Activated naive CD8-positive, alpha-beta T cell treated with anti-CD3 and anti-CD28 coated beads, Interleukin-2, amount 50 U/mL, for 16 hours (primary cell): ENCODE results near the gene REEP3.

Experiments
- DNase-seq: peaks from one replicate; pipeline ENCODE4 v3.0.0-alpha.2; 2020; ENCODE audit warnings: low read depth, low spot score

REEP3 gene

DNA sequence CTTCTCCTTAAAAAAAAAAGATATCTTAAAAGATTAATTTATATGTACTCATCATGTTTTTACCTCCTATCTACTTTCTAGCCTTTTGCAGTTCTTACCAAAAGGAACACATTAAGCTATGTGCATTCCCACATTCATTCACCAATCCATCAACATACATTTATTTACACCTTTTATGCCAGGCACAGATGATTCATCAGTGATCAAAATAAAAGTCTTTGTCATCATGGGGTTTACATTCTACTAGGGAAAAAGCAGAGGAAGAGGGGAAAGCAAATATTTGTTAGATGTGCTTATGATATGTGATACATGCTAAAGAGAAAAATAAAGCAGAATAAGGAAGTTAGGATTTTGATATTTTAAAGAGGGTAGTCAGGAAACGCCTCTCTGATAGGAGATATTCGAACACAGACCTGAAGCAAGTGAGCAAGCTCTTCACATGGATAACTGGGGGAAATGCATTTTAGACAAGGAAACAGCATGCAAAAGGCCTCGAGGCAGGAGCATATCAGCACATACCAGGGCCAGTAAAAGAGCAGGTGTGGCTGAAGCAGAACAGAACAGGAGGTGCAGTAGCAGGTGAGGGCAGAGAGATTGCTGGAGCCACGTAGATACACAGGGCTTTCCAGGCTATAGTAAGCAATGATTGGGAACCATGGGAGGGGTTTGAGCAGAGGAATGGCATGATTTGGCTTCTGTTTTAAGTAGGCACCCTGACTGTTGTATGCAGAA, 67.4 kb downstream of the REEP3 start:
- DNase-seq = no peak

DNA sequence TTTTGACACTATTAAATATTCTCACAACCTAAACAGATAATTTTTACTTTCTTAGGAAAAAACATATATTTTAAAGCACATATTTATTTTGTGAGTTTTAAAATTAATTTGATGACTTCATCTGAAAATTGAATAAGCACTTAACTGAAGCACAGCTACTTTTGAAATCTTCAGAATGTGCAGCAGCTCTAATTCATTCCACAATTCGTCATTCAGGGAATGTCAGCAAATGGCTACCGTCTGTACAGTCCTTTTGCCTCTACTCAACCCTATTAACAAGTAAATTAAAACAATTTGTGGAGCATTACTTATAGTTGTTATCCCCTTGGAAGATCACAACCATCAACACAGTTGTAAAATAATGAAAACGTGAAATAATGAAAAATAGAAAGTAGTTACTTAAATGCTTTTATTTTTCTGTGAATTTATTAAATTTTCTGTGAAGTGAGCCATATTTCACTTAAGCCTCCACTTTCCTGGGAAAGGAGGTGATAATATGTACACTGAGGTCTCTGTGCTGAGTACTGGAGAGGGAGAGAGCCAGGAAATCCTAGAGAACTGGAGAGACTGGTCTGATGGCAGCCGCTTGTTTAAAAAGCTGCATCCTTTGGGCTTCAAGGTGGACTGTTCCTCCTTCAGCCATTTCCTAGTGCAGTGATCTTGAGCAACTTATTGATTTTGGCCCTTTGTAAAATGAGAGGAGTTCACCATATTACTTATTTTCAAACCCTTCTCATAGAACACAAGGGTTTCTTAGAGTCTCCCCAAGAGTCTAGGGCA, 70.6 kb downstream of the REEP3 start:
- DNase-seq = no peak

DNA sequence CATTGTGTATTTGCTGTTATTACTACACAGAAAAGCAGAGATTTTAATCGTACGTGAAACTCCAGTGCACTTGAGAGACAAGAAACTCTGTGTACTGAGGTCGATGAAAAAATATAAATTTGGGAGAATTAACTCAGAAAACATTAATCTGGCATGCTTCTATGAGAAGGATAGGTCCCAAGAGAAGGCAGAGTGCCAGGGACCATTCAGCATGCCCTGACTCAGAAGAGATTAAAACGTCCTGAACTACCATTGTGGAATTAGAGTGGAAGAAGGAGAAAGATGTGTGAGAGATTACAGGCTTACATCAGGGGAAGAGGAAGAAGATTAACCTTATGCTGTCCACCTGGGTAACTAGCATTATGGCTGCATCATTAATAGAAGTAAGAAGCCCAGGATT, 72.4 kb downstream of the REEP3 start:
- DNase-seq = no peak

DNA sequence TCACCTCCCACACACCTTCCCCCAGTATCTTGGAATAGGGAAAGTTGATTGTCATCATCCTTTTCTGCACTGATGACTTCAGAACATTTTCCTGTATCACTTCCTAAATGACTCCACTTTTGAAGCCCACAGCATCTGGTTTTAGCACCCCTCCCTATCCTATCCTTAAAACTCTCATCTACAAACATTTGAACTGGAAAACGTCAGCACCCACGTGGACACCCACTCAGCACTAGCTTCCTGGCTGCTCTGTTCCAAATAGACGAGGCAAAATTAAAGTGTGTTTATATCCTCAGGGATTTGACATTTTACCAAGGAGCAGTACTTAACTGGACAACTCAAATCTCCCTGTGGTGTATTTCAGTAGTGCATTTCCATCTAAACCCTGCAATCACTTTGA, 73.9 kb downstream of the REEP3 start:
- no peak for DNase-seq

DNA sequence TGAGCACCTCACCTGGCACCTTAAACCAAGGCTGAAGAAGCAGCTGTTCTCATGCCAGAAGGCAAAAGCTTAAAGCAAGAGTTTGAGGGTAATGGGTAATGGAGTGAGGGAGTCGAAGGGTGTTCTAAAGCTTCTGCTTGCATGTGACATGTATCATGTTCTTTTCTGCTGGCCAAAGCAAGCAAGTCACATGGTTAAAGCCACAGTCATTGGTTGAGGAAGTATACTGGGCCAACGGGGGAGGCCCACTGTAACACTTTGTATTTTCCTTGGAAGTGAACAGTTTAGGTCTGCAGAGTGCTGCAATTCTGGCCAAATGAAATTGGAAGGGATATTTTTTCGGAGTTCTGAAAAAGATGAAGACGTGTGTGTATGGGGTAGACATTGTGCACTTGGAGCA, 75.7 kb downstream of the REEP3 start:
- DNase-seq = no peak

DNA sequence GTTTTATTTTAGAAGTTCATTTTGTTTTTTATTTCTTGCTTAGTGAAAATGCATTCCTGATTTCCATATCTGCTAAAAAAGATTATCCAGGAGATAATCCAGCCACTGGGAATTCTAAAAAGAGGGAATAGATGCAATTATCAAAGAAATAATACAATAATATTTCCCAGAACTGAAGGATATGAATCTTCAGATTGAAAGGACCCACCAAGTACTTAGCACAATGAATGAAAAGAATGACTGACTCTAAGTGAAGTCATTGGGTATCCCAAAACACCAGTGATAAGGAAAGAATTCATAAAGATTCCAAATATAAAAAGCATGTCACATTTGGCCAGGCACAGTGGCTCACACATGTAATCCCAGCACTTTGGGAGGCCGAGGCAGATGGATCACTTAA, 79.3 kb downstream of the REEP3 start:
- DNase-seq = no peak

DNA sequence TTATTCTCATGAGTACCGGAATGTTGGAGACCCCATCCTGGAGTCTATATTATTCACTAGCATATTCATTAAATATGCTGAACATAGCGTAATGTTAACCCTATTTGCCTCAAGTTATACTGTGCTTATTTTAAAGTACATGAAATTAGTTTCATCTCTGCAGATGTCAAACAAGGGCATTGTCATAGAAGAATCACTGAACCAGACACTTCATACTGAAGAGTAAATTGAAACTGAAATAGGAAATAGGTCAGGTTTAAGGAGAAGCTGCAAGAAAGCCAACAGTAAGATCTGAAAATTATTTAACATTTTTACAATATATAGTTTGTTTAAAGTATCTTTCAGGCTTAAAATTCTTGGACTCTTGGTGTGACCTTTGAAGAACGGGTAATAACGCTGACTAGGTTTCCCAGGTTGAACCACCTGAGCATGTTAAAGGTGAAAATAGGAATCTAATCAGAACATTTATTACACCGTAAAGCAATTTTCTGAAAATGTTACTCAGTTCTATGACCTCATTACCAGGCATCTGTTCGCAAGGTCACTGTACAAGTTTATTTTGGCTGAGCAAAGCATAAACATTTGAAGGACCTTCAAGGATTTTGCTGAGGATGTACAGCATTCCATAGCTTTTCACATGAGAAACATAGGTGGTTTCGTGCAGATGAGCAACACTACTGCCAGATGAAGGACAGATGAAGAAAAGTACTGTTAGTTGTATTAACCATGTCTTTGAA, 82.7 kb downstream of the REEP3 start:
- DNase-seq = no peak

DNA sequence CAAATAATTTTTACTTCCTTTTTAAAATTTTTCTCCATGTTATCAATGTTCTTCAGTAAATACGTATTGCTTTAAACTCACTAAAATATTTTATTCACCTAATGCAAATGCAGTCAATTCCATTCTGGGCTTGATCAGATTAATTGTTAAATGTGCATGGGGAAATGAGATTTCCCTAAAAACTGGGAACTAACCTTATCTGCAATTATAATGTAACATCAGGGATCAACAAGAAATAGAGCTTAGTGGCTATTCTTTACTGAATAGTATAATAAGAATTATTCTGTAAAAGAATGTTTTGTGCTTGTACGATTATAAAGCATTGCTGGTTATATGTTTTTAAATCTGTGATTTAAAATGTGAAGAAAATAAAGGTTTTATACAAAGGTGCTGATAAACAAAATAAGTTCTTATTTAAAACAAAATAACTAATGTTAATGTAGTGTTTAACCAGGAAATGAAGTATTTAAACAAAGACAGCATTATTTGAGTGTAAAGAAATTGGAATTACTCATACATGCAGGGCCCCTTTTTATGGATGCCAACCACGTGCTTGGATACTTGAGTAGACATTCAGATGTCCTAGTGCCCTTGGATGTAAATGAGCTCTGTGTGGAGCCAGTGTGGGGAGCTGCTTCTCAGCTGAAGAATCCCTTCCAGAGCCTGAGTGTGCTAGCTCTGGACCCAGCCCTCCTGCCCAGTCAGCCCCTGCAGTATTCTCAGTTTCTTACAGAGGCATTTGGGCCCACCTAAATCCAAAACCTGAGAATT, 84.2 kb downstream of the REEP3 start:
- DNase-seq = no peak

DNA sequence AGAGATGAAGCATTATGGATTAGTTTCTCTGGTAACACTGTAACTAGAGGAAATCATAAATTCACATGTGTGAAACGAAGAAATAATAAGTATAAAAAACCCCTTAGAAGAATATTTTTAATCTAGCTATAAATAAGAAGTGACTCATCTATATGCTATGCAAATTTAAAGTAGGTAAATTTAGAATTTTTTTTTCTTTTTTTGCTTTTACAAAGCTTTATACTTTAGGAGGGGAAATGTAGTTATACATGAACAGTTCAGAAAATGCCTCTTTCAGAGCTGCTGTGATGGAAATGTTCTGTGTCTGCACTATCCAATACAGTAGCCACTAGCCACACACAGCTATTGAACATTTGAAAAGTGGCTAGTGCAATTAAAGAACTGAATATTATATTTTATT, 87.3 kb downstream of the REEP3 start:
- DNase-seq = no peak

DNA sequence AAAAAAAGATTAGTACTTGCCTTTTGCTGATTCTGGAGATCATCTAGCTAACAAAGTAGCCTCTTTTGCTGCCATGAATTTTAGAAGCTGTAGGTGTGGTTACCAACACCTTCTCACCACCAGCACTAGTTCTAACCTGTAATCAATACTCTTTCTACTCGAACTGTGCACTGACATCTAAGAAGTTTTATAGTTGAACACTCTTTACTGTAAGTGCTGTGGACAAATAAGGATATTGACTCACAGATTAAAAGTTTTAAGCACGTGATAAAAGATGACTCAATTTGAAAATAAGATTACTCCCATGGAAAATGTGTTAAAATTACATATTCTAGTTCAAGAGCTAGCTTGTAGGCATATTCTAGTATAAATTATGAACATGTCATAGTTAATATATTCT, 89.9 kb downstream of the REEP3 start:
- no peak for DNase-seq

DNA sequence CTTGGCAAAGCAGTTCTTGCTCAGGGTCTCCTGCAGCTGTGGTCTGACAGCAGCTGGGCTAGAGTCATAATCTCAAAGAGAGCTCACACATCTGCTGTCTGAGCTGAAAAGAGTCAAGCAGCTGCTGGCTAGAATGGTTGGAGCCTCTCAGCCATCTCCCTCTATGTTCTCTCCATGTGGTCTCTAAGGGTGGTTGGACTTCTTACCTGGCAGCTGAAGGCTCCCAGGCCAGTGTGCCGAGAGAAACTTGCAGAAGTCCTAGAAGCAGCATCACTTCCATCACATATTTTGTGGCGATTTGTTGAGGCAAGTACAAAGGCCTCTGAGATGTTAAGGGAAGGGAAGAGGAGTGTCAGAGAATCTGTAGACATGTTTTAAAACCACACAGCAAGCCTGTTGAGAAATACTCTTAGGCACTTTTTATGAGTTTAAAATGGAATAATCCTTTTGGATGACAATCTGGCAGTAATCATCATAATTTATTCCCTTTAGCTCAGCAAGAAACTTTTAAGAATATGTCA, 93.2 kb downstream of the REEP3 start:
- DNase-seq = no peak

DNA sequence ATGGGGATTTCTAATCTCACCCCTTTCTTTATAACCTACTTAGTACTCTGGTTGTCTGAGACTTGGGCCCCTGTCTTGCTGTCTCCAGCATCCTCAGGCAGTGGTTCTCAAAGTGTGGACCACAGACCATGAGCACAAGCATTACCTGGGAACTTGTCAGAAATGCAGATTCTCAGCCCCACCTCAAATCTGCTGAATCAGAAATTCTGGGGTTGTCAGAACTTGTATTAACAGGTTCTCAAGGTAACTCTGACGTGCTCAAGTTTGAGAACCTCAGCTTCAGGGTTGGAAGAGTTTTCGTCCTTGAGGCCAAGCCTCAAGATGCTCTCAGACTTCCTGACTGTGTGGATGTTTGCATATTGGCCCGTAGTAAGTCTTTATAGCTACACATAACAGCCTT, 97.4 kb downstream of the REEP3 start:
- DNase-seq = no peak

DNA sequence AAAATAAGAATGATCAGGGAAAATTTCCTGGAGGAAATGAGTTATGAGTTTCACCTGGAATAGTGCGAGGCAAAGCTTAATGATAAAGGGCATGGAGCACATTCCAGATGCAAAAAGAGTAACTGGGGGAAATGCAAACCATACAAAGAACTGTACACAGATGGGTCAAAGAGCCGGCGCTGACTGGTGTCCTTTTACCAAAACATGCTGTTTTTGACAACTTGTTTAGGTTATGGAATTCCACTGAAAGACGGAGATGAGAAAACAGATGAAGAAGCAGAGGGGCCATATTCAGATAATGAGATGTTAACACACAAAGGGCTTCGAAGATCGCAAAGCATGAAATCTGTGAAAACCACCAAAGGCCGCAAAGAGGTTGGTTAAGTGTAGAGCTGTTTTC, 98.2 kb downstream of the REEP3 start:
- no peak for DNase-seq

DNA sequence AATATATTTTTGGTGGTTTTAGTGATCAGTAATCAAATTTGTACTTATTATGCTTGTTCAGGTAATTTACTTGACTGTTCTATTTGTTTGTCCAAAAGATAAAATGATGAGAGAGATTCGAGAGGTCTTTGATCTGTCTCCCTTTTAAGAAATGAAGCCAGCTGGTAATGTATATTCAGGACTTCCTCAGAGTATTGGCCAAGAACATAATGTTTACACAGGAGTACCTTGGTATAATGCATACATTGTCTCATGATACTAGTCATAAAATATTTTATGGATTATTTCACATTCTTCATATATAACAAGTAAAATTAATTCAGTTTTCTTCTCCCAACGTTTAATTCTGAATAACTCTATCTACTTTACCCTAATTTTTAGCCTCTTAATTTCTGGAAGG, 100.9 kb downstream of the REEP3 start:
- DNase-seq = no peak

DNA sequence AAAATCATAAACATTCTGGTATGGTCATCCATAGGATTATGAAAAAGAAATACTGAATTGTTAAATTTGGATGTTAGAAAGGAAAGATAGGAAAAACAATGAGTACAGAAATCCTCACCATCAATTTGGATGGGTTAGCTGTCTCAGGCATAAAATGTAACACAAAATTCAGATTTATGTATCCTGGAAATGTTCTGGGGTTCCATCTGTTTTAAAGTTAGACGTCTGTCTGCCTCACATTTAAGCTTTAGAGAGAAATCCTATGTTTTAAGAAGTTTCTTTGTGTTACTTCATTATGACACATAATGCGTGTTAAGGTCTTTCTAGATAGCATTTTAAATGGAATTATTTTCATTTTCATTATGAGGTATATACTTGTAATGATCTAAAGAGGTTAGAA, 103.5 kb downstream of the REEP3 start:
- DNase-seq = no peak

DNA sequence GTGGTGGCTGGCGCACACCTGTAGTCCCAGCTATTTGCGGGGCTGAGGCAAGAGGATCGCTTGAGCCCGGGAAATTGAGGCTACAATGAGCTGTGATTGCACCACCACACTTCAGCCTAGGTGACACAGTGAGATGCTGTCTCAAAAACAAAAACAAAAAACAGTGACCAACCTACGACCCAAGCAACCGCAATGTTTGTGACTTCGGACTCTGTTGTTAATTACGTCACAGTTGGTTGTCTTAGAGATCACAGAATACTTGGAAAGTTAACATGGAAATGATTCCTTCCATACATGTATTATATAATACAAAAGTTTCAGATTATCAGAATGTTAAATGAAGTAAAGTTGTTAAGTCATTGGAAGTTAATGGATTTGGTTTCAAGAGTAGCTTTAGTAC, 106.2 kb downstream of the REEP3 start:
- no peak for DNase-seq

DNA sequence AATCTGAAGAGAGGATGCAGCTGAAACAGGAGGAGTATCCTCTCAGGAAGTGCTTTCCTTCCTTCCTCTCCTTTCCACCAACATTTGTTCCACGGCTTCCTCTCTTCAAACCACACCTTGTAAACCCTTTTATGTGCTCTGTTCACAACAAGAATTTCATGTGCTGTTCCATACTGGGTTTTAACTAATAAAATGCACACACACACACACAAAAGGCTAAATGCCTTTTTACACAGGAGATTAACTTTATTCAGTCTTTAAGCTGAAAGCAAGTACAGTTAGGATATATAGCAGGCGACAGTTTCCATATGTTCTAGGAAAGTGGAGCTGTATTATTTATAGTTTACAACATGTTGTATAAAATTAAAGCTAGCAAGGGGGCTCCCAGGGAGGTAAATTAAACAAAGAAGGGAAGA, 106.7 kb downstream of the REEP3 start:
- no peak for DNase-seq

DNA sequence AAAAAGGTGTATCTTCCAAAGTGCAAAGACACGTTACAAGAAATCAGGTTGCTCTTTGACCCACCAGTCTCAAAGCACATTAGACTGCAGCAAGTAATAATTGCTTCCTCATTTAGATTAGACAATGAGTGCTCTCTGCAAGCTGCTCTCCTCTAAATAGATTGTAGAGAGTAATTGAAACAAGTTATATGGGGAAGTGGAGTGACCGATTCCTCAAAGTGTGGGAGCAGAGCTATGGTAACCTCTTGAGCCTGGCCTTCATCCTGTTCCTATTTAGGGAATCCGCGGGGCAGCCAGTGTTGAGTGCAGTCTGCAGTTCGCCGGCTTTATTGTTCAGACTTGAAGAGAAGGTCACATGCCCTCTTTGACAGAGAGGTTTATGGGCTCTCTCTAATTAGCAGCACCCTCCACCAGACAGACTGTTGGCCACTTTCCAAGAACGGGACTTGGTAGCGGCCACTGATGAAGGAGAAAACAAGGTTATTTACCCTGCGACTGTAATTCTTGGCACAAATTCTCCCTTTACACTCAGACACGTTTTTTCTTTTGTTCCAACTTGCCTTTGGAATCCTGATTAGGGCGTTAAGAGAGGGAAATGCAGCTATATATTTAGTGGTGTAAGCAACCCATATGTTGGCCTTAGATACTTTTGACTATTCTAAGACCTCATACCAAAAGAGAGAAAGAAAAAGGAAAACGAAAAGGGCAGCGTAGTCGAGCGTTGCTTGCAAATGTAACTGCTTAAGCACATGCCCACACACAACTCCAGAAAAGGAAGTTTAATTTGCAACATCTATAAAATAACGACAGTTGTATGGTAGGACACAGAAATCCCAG, 107.5 kb downstream of the REEP3 start:
- DNase-seq = no peak

DNA sequence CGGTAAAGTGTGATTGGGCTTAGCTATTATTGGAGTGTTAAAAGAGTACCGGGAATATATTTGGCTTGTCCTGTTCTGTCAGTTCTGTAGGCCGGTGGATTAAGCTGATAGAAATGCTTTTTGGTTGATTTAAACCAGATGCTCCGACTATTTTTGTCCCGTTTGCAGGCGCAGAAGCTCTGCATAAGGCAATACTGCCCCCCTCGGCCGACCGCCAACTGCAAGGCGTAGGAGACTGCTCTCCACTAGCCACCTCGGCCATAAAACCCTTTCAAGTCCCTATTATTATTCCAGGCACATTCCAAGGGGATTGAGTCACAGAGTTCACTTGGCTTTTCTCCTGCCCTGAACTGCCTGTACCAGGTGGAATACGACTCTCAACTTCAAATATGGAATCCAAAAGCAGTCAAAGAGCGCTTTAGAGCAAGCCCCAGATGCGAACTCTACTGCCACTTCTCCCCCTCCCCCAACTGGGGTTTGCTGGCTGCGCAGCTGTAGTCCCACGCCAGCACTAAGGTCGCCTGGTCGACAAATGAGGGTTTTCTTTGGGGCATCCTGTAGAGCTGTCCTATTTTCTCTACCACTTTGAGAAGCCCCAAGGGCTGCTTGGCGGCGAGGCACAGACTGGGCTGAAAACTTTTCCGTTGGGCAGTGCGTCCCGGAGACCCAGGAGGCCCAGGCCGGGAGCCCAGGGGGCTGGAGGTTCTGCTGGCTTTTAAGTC, 108.3 kb downstream of the REEP3 start:
- DNase-seq = peak; percentile 27
